Stimulated activated effector memory CD8-positive, alpha-beta T cell treated with anti-CD3 and anti-CD28 coated beads, Interleukin-12 subunit alpha, Interleukin-12 subunit beta, amount 100 ng/mL, for 72 hours (primary cell): Measurements from ENCODE around the gene ST8SIA2.

Experiments used
- ATAC-seq: fragments of 150-1000 bp; cut with Tn5 transposase; 2 replicates; pipeline ENCODE4 v1.10.0; 2021
- DNase-seq, 2 donors: peaks; one replicate each; pipeline ENCODE4 v3.0.0; 2021 to 2022; ENCODE audit warnings: low spot score in 2 of 2
- H3K27ac Mint-ChIP-seq: one replicate; pipeline ENCODE4 v1.8.0; 2022; ENCODE audit warnings: mild to moderate bottlenecking, mixed read lengths
- H3K36me3 Mint-ChIP-seq: one replicate; pipeline ENCODE4 v1.8.0; 2022; ENCODE audit warnings: mild to moderate bottlenecking, mixed read lengths
- H3K4me1 Mint-ChIP-seq: one replicate; pipeline ENCODE4 v1.8.0; 2022; ENCODE audit warnings: mixed read lengths
- H3K4me3 Mint-ChIP-seq: one replicate; pipeline ENCODE4 v1.8.0; 2022; ENCODE audit warnings: mild to moderate bottlenecking, mixed read lengths
- H3K9me3 Mint-ChIP-seq: one replicate; pipeline ENCODE4 v1.8.0; 2022; ENCODE audit warnings: mixed read lengths

The ST8SIA2 gene

DNA sequence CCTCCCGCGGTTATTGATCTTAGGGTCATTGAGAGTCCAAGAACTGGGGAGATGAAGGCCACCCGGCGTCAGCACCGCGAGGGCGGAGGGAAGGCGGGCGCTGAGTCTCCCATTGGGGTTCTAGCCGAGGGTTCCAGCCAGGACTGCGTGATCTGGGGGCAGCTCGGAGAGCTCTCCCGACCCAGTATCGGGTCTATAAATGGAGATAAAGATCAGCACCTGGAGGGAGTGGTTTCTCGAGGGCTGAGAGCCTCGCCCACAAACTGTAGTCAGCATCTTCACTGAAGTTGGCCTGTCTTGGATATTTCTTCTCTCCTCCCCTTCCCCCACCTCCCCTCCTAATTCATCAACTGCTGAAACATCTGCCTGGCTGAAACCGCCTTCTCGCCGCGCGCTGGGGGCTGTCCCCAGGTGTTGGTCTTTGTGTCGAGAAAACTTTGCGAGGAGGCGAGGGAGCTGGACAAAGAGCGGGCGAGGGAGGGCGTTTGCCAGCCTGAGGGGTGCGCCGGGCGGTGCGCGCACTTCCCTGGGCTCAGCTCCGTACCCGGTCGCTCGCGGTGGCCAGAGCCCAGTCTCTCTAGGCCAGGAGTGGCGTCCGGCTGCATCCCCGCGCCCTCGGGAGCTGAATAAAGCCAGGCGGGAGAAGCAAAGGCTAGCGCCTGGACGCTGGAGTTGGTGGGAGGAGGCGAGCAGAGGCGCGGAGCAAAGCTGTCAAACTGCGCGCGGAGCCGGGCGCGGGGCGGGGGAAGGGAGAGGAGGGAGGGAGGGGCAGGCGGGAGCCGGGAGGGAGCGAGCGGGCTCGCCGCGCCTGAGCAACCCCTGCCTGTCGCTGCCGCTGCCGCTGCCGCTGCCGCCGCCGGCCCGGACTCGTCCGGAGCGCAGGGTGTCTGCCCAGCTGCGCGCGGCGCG is at the start of gene ST8SIA2:
Gene ST8SIA2, plus strand, starts transcription at position 811 of the 909 bp plus-strand sequence. CDS start 184 bp downstream, outside the sequence.
- H3K27ac Mint-ChIP-seq, result no peak within 1 kb of the TSS
- ATAC-seq, result no peak

DNA sequence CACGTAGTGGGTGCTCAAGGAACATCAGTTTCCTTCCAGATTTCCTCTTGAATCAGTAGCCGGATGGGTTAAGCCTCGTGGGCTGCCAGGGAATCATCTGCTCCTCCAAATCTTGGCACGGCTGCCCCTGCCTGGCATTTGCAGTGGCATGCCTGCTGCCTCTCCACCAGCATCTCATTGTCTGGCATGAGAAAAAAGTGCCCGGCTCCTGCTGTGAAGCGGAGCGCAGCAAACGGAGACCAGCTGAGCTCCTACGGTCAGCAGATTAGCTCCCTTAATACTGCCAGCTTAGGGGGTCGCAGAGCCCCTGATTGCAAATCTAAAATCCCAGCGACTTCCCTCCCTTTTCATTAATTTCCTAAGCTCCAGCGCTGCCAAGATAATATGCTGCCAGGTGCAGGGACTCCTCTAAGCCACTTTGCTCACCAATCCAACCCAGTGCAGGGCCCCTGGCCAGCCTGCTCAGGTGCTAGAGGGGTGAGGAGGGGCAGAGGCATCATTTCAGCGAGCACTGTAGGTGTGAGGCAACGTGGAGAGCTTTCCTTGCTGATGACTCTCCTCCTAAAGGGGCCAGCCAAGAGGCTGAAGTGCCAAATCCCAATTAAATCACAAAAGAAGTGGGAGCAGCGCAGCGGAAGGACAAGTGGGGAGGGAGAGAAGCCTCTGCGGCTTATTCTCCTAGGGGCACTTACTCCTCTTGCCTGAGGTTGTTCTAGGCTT is 49.6 kb upstream of the ST8SIA2 start:
- Mint-ChIP-seq H3K36me3 (no peaks in the 10 kb centered on the region), H3K4me3 (no peak overlapping the region), H3K4me1 (no peaks in the 10 kb centered on the region), H3K27ac (no peak overlapping the region), H3K9me3 (no peaks in the 10 kb centered on the region)
- ATAC-seq, result no peak
- no peak for DNase-seq

More for the DNA sequence above, at the start of gene ST8SIA2:
- Mint-ChIP-seq H3K36me3 (no peaks in the 10 kb centered on the region), H3K9me3 (no peaks in the 10 kb centered on the region), H3K4me3 (no peak within 1 kb of the TSS), H3K4me1 (peaks cover 9% of the 10 kb centered on the region)
- no peak for DNase-seq

GRCh38 chr15:92346063-92346462 is 47.6 kb upstream of the ST8SIA2 start:
- Mint-ChIP-seq H3K4me3 (no peak overlapping the region), H3K36me3 (no peaks in the 10 kb centered on the region), H3K27ac (no peak overlapping the region), H3K9me3 (no peaks in the 10 kb centered on the region), H3K4me1 (no peaks in the 10 kb centered on the region)
- ATAC-seq, result no peak
- DNase-seq, result no peak

DNA sequence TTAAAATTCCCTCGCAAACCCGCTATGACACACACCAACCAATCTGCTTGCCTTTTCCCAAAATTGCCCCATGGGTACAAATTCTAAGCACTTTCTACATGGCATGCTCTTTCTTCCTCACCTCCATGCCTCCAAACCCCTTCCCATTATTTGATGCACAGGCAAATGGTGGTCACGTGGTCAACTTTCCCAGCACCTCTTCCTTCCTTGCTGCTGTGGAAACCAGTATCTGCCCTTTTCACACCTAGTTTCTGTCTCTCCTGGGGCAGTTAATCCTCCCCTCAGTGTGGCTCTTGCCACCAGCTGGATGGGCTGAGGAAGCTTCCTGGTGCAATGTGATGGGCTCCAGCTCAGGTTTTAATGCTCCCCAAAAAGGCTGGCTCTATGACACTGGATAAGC is 38.4 kb upstream of the ST8SIA2 start:
- no peaks in the 10 kb centered on the region for H3K9me3 Mint-ChIP-seq
- H3K27ac Mint-ChIP-seq, result no peak overlapping the region
- H3K4me3 Mint-ChIP-seq, result no peak overlapping the region
- ATAC-seq, result no peak
- no peaks in the 10 kb centered on the region for H3K36me3 Mint-ChIP-seq
- H3K4me1 Mint-ChIP-seq, result no peaks in the 10 kb centered on the region
- no peak for DNase-seq

DNA sequence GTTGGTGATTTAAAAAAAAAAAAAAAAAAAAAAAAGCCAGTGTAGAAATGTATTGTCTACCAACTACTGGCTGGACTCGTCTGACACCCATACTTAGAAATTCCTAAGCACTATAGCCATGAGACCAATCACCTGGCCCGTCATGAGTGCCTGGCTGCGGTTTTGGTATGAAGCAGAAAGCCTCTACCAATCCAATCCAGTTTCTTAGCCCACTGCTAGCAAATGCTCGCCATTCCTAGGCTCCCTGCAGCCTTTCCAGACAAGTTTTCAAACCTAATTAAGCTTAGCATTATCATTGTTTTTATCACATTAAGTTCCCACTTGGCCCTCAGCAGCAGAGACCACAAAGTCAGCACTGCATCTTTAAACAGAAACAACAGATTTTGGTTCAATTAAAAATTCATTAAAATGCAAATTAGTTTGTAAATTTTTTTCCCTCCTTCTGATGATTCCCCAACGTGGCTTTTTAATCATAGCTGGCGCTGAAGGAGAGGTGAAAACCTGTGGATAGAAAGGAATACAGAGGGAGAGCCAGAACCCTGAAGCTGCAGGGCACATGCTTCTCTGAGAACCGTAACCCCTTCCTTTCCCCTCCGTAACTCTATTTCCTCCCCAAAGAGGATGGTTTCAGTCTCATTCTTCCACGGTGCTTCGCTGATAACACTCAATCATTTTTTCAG is 32.2 kb upstream of the ST8SIA2 start:
- Mint-ChIP-seq H3K9me3 (no peaks in the 10 kb centered on the region), H3K27ac (no peak overlapping the region), H3K36me3 (no peaks in the 10 kb centered on the region), H3K4me3 (no peak overlapping the region), H3K4me1 (no peaks in the 10 kb centered on the region)
- ATAC-seq (no peak), DNase-seq (no peak)

DNA sequence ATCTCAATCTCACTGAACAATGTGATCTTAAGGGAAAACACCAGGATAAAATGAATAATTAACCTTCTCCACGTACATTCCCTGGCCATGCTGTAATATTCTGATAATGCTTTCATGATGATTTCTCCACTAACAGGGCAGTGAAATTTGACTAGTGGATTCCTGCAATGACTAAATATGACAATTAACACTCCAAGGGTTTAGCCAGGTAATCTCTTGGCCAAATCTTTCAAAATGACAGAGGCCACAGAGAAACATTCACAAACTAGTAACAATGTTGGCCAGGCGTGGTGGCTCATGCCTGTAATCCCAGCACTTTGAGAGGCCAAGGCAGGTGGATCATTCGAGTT is 31.7 kb upstream of the ST8SIA2 start:
- H3K9me3 Mint-ChIP-seq, result no peaks in the 10 kb centered on the region
- H3K4me1 Mint-ChIP-seq, result no peaks in the 10 kb centered on the region
- no peak overlapping the region for H3K4me3 Mint-ChIP-seq
- no peak for DNase-seq
- H3K36me3 Mint-ChIP-seq, result no peaks in the 10 kb centered on the region
- ATAC-seq, result no peak
- H3K27ac Mint-ChIP-seq, result no peak overlapping the region

DNA sequence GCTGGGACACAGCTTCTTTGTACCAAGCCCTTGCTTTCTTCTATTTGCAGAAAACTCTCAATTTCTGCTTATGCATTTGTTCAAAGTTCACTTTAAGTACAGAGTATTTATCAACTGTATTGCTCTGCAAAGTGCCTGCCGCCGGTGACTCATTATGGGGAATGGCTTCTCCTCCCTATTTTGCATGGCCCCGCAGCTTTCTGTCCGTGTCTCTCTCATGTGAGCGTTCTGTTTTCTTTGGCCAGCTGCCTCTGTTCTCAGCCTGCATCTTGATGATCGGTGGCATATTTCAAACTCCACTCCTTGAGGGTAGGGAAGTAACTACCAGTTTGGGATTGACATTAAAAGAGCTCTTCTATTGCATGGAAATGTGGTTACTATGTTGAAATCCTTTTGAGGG is 28.6 kb upstream of the ST8SIA2 start:
- Mint-ChIP-seq H3K4me3 (no peak overlapping the region), H3K27ac (no peak overlapping the region), H3K36me3 (no peaks in the 10 kb centered on the region), H3K4me1 (no peaks in the 10 kb centered on the region), H3K9me3 (no peaks in the 10 kb centered on the region)
- DNase-seq, result no peak
- ATAC-seq, result no peak

GRCh38 chr15:92365906-92366305 is 27.8 kb upstream of the ST8SIA2 start:
- ATAC-seq (no peak), DNase-seq (no peak)
- no peaks in the 10 kb centered on the region for H3K4me1 Mint-ChIP-seq
- H3K4me3 Mint-ChIP-seq, result no peak overlapping the region
- no peaks in the 10 kb centered on the region for H3K36me3 Mint-ChIP-seq
- no peak overlapping the region for H3K27ac Mint-ChIP-seq
- H3K9me3 Mint-ChIP-seq, result no peaks in the 10 kb centered on the region

DNA sequence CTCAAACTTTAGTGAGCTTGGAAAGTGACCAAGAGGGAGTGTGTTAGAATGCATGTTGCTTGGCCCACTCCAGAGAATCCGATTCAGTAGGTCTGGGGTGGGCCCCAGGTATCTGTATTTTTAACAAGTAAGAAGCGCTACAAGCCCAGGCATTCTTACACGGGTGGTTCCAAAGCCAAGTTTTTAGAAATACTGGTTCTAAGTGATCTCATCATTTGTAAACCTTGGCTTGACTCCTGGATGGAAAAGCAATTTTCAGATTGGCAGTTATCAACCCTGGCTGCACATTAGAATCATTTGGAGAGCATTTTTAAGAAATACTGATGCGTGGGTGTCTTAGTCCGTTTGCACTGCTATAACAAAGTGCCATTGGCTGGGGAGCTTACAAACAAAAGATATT is 27.3 kb upstream of the ST8SIA2 start:
- ATAC-seq (no peak), DNase-seq (no peak)
- Mint-ChIP-seq H3K27ac (no peak overlapping the region), H3K9me3 (no peaks in the 10 kb centered on the region), H3K4me1 (no peaks in the 10 kb centered on the region), H3K4me3 (no peak overlapping the region), H3K36me3 (no peaks in the 10 kb centered on the region)

DNA sequence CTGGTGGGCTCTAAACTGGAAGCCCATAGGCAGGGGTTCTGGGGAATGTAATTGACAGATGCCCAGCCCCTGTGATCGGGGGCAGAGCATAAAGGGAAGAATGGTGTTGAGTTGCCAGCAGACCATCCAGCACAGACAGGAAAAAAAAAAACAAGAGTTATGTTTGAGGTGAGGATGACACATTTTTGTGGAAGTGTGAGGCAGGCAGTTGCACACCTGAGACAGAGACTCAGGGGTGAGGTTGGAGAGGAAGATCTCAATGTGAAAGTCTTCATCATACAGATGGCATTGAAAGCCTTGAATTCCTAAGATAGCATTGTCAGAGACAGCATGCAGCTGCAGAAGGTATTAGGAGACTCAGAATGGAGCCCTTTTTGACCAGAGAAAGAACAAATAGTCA is 18.6 kb upstream of the ST8SIA2 start:
- DNase-seq (no peak), ATAC-seq (no peak)
- H3K36me3 Mint-ChIP-seq, result no peaks in the 10 kb centered on the region
- H3K27ac Mint-ChIP-seq, result no peak overlapping the region
- H3K9me3 Mint-ChIP-seq, result no peaks in the 10 kb centered on the region
- H3K4me1 Mint-ChIP-seq, result no peaks in the 10 kb centered on the region
- no peak overlapping the region for H3K4me3 Mint-ChIP-seq

- no peak for ATAC-seq
- no peaks in the 10 kb centered on the region for H3K36me3 Mint-ChIP-seq
- H3K4me3 Mint-ChIP-seq, result no peak overlapping the region
- no peak for DNase-seq
- no peaks in the 10 kb centered on the region for H3K9me3 Mint-ChIP-seq
- H3K27ac Mint-ChIP-seq, result no peak overlapping the region
- no peaks in the 10 kb centered on the region for H3K4me1 Mint-ChIP-seq
These were observed 17.6 kb upstream of the ST8SIA2 start for GRCh38 chr15:92376109-92376508.

DNA sequence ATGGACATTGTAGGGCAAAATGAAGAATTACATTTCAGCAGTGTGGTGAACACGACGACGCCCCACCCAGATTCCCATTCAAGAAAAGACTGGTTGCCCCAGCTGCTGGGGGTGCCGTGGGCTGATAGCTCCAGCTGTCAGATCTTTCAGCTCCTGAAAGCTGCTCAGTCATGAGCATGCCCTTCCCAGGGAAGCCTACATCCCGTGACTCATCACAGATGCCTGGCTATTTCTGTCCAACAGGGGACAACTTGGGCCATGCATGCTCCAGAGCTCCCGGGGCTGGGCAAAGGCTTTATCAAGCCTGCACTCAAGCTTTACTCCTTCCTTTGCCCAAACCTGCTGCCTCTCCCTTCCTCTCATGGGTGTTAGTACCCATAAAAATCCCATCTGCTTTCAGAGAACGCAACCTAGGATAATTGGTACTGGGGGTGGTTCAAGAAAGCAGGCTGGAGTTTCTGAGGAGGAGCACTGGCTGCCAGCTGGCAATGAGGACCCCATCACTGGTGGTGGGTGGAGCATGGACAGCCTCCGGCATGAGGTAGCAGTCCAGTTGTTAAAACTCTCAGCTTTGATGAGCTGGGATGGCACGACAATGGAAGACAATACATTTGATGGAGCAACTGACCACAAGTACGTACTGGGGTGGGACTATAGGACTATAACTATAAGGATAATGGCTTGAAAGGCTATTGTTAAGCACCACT is 16.4 kb upstream of the ST8SIA2 start:
- no peak overlapping the region for H3K27ac Mint-ChIP-seq
- DNase-seq, result no peak
- H3K4me1 Mint-ChIP-seq, result no peaks in the 10 kb centered on the region
- ATAC-seq, result no peak
- no peaks in the 10 kb centered on the region for H3K36me3 Mint-ChIP-seq
- H3K4me3 Mint-ChIP-seq, result no peak overlapping the region
- no peaks in the 10 kb centered on the region for H3K9me3 Mint-ChIP-seq

DNA sequence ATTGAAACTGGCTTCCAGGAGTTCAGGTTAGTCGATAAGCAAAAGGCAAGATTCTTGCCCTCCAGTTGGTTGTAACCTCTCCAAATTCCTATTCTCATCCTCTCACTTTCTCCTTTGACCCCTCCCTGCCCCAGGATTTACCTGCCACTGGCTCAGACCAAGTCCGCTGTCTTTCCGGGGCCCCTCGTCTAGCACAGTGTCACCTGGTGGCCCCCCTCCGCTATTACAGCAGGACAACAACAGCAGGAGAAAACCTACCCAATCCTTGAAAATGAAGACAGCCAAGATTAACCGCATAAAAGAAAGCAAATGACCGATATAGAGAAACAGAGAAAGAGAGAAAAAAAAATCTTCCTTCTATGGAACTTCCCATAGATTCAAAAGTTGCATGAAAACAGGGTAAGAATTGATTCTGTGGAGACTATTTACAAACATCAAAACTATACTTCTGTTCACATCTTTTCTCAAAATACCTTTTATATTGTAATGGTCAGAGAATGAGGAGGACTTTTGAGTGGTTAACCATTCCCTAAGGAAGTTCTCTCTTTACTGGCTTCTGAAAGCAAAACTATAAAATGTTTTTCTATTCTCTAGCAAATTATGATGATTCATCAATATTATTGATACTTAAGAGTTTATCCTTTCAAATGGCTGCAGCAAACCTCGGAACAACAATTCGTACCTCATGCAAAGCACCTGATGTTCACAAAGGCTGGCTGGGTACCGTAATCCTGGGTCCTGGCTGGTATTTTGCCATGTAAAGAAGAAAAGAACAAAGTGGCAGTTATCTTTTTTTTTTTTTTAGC is 10.0 kb upstream of the ST8SIA2 start:
- H3K36me3 Mint-ChIP-seq, result no peaks in the 10 kb centered on the region
- DNase-seq (no peak), ATAC-seq (no peak)
- no peak overlapping the region for H3K27ac Mint-ChIP-seq
- H3K9me3 Mint-ChIP-seq, result no peaks in the 10 kb centered on the region
- H3K4me3 Mint-ChIP-seq, result no peak overlapping the region
- no peaks in the 10 kb centered on the region for H3K4me1 Mint-ChIP-seq

- no peak for DNase-seq
- H3K27ac Mint-ChIP-seq, result no peak overlapping the region
- ATAC-seq, result no peak
- H3K4me1 Mint-ChIP-seq, result no peaks in the 10 kb centered on the region
- H3K9me3 Mint-ChIP-seq, result no peaks in the 10 kb centered on the region
- no peak overlapping the region for H3K4me3 Mint-ChIP-seq
- H3K36me3 Mint-ChIP-seq, result no peaks in the 10 kb centered on the region
These were observed 9.3 kb upstream of the ST8SIA2 start for GRCh38 chr15:92384381-92384780.
